ENCODE measurements around the gene CDH2.

The CDH2 gene

DNA sequence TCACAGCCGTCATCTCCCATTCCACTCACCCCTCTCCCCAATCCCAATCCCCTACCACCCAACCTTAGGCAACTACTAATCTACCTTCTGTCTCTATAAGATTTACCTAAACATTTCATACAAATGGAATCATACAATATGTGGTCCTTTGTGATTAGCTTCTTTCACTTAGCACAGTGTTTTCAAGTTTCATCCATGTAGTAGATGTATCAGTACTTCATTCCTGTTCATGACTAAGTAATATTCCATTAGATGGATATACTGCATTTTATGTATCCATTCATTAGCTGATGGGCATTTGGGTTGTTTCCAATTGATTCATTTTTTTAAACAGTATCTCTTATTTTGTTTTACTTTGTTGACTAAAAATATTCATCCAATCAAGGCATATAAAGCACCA, 109.6 kb downstream of the CDH2 start:
- Mint-ChIP-seq H3K27me3 (no peaks in the 10 kb centered on the region), H3K36me3 (ENCODE audit: low read depth) (no peaks in the 10 kb centered on the region), H3K27ac (no peak overlapping the region), H3K4me1 (ENCODE audit: low read depth) (no peaks in the 10 kb centered on the region), H3K4me3 (no peak overlapping the region), H3K9me3 (peaks cover 9% of the 10 kb centered on the region)

DNA sequence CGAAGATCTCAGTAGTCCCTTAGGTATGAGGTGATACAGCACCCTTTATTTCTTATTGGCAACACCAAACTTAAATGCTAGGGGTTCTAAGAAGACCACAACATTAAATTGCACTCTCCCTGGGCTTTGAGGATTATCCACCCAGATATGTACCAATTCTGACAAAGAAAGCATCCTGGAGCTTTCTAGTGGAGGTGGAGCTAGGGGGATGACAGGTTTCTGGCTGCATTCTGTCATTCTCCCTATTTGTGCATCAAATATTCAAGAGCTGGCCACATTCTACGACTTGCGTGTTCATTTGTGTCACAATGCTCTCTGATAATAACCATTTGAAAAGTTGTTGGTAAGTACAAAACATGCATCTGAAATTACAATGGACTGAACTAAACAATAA, 111.1 kb downstream of the CDH2 start:
- no peak overlapping the region for H3K27ac Mint-ChIP-seq
- no peaks in the 10 kb centered on the region for H3K27me3 Mint-ChIP-seq
- no peaks in the 10 kb centered on the region for H3K36me3 Mint-ChIP-seq (ENCODE audit: low read depth)
- peaks cover 10% of the 10 kb centered on the region for H3K9me3 Mint-ChIP-seq
- no peaks in the 10 kb centered on the region for H3K4me1 Mint-ChIP-seq (ENCODE audit: low read depth)
- no peak overlapping the region for H3K4me3 Mint-ChIP-seq

DNA sequence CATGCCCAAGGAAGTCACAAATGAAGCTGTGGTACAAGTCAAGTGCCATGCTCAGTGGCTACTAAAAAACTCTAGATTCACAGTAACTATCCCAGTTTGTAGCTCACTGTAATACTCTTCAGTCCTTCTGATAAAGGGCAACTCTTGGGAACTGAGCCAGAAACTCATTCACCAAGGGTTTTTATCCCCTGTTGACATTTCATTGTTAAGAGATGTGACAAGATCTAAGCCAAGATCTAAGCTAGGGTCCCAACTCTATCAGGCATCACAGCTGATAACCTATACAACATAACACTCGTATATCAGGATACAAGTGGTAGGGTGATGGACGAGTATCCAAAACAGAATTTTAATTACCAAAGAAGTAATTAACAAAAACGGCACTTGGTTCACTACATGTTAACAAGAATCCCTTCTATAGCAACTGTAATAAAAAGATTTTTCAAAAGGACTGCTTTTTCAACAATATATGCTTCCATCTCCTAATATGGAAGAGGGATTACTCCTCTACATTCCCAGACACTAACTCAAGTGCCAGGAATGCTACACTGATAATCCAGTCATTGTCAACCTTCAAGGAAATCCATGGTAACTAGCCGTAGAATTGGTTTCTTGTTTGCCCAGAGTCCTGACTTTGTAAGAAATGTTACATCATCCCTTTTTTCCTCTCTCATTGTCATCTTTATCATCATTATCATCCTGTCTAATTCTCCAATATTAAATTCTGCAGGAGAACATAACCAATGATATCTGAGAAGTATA, 111.7 kb downstream of the CDH2 start:
- Mint-ChIP-seq H3K36me3 (ENCODE audit: low read depth) (no peaks in the 10 kb centered on the region), H3K4me1 (ENCODE audit: low read depth) (no peaks in the 10 kb centered on the region), H3K27ac (no peak overlapping the region), H3K9me3 (peaks cover 10% of the 10 kb centered on the region), H3K4me3 (no peak overlapping the region), H3K27me3 (no peaks in the 10 kb centered on the region)

DNA sequence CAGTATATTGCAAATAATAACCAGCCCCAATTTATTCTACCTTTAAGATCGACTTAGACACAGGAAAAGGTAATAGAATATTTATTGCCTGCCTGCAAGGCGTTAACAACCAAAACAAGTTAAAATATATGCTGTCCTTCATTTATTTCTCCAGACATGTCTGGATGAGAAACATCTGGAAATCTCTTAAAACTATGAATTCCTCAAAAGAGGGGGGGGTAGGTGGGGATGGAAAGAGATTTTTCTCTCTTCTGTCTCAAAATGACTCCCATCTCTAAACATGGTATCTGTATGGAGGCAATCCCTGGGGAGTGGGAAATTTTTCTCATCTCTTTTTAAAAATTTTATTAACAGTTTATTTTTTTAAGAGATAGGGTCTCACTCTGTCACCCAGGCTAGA, 113.0 kb downstream of the CDH2 start:
- H3K27me3 Mint-ChIP-seq, result no peaks in the 10 kb centered on the region
- peaks cover 10% of the 10 kb centered on the region for H3K9me3 Mint-ChIP-seq
- H3K4me3 Mint-ChIP-seq, result no peak overlapping the region
- no peaks in the 10 kb centered on the region for H3K36me3 Mint-ChIP-seq (ENCODE audit: low read depth)
- H3K27ac Mint-ChIP-seq, result no peak overlapping the region
- H3K4me1 Mint-ChIP-seq (ENCODE audit: low read depth), result no peaks in the 10 kb centered on the region

DNA sequence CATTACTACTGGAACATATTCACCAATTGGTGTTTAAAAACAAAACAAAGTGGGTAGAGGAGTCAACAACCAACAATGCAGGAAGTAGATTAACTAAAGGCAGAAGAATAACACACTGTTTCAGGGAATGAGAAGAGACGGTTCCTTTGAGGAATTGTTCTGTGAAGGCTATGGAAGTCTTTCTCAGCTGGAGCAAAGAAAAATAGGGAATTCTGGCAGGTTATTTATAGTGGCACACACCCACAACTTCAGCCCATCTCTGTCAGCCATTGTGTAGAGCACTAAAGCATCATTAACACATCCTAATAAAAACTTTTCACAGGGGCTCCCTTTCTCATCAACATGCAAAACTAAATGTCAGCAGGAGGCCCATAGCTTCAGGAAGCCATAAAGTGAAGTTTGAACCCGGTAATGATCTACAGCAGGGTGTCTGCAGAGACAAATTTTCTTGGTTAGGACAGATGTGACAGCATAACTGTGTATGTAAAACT, 113.6 kb downstream of the CDH2 start:
- H3K4me3 Mint-ChIP-seq, result no peak overlapping the region
- peaks cover 10% of the 10 kb centered on the region for H3K9me3 Mint-ChIP-seq
- no peak overlapping the region for H3K27ac Mint-ChIP-seq
- no peaks in the 10 kb centered on the region for H3K27me3 Mint-ChIP-seq
- H3K36me3 Mint-ChIP-seq (ENCODE audit: low read depth), result no peaks in the 10 kb centered on the region
- no peaks in the 10 kb centered on the region for H3K4me1 Mint-ChIP-seq (ENCODE audit: low read depth)

DNA sequence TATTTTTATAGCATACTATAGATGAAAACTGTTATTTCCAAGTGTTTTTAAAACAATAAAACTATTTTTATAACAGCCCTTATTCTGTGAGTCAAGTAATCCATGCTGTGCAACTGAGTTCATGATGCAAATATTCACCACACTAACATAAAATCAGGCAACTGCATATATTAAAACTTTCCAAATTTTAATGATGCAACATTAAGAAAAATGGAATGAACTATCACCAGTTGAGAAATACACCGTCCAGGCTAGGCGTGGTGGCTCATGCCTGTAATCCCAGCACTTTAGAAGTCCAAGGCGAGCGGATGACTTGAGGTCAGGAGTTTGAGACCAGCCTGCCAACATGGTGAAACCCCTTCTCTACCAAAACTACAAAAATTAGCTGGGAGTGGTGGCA, 114.5 kb downstream of the CDH2 start:
- H3K4me1 Mint-ChIP-seq (ENCODE audit: low read depth), result no peaks in the 10 kb centered on the region
- no peaks in the 10 kb centered on the region for H3K36me3 Mint-ChIP-seq (ENCODE audit: low read depth)
- H3K4me3 Mint-ChIP-seq, result no peak overlapping the region
- peaks cover 10% of the 10 kb centered on the region for H3K9me3 Mint-ChIP-seq
- H3K27me3 Mint-ChIP-seq, result no peaks in the 10 kb centered on the region
- H3K27ac Mint-ChIP-seq, result no peak overlapping the region

DNA sequence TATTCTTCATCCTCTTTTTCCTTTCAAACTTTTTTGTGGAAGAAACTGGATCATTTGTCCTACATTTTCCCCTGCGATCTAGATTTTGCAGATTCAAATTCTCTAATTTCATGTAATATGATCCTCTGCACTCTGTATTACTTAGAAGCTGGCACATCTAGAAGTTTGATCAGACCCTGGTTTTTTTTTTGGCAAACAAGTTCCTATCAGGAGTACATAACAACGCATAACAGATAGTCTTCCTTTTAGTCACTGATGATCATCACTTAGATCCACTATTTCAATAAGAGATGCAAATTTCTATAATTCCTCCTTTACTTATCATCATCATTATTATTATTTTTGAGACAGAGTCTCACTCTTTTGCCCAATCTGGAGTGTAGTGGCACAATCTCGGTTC, 117.1 kb downstream of the CDH2 start:
- H3K4me3 Mint-ChIP-seq, result no peak overlapping the region
- peaks cover 10% of the 10 kb centered on the region for H3K9me3 Mint-ChIP-seq
- no peaks in the 10 kb centered on the region for H3K4me1 Mint-ChIP-seq (ENCODE audit: low read depth)

DNA sequence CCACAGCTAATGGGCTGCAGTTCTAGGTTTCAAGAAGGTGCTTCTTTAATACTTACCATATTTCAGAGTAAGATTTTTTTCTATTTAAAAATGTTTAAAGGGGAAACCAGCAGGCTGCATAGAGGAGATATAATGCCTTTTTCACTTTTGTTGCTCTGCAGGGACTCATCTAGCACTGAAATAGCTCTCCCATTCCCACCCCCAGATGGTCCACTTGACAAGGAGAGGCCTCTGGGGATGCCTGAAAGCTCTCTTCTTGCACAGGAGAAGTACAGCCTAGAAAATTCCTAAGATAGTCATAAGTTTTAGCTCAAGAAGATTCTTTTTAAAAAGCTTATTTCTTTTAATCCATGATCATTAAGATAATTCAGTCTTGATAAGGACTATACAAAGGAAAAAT, 126.4 kb downstream of the CDH2 start:
- Mint-ChIP-seq H3K27me3 (no peaks in the 10 kb centered on the region), H3K4me3 (no peak overlapping the region), H3K9me3 (no peaks in the 10 kb centered on the region), H3K36me3 (ENCODE audit: low read depth) (no peaks in the 10 kb centered on the region), H3K4me1 (ENCODE audit: low read depth) (no peaks in the 10 kb centered on the region), H3K27ac (no peak overlapping the region)

More for the DNA sequence above, 117.1 kb downstream of the CDH2 start:
- H3K27ac Mint-ChIP-seq, result no peak overlapping the region
- H3K36me3 Mint-ChIP-seq (ENCODE audit: low read depth), result no peaks in the 10 kb centered on the region
- H3K27me3 Mint-ChIP-seq, result no peaks in the 10 kb centered on the region

DNA sequence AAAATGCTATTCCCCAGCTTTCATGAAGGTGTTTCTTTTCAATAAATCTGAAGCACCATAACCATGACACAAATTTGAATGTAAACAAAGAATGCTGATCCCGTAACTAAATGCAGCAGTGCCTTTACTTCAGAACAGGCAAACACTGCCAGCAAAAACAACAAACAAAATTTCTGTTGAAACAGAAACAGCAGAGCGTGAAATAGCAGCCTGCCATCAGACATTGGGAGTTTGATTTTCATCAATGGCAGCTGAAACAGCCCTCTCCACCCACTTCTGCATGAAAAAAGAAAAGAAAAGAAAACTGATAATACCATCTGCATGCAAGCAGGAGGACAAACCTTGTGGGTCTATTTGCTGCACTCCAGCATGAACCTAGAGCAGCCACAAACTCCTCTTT, 128.3 kb downstream of the CDH2 start:
- H3K36me3 Mint-ChIP-seq (ENCODE audit: low read depth), result no peaks in the 10 kb centered on the region
- H3K27me3 Mint-ChIP-seq, result no peaks in the 10 kb centered on the region
- H3K4me3 Mint-ChIP-seq, result no peak overlapping the region
- no peak overlapping the region for H3K27ac Mint-ChIP-seq
- H3K9me3 Mint-ChIP-seq, result no peaks in the 10 kb centered on the region
- H3K4me1 Mint-ChIP-seq (ENCODE audit: low read depth), result no peaks in the 10 kb centered on the region

DNA sequence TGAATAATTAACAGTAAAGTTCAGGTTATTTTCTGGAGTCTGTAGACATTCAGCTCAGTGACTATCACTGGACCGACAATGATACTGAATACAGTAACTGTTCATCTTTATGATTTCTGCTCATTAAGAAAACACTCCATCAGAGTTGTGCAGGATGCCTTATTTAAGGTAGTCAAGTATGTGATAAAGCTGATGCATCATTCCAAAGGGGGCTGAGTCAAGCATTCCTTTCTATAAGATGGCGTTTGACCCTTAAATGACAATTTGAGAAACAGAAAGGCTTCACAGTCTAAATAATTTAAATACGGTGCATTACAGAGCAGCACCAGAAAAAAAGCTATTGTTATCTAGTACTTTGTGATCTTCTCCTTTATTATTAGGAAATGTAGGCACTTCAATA, 131.1 kb downstream of the CDH2 start:
- Mint-ChIP-seq H3K36me3 (ENCODE audit: low read depth) (no peaks in the 10 kb centered on the region), H3K4me3 (no peak overlapping the region), H3K27ac (no peak overlapping the region), H3K9me3 (no peaks in the 10 kb centered on the region), H3K27me3 (no peaks in the 10 kb centered on the region), H3K4me1 (ENCODE audit: low read depth) (no peaks in the 10 kb centered on the region)

DNA sequence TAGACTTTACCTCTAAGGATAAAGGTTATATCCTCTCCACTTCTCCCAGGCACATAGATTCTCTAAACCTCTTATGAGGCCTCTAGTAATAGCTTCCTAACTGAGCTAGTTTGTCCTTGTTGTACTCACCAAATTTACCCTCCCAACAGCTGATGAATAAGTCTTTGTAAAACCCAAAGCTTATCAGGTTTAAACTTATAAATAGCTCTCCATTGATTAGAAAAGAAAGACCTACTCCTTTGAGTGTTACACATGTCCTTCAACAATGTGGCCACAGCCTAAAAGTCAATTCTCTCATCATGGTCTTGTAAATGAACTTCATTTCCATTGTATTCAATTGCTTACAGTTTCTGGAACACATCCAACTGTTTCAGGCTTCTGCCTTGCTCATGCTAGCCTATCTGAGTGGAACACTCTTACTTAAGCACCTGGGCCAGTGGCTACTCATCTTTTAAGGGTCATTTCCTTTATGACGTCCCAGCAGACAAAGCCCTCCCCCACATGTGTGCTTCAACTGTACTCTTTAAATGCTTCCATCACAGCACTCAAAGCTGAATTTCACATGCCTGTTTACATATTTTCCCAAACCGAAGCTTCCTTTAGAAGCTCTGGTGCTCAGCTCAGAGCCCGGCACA, 131.6 kb downstream of the CDH2 start:
- Mint-ChIP-seq H3K9me3 (no peaks in the 10 kb centered on the region), H3K36me3 (ENCODE audit: low read depth) (no peaks in the 10 kb centered on the region), H3K4me3 (no peak overlapping the region), H3K27me3 (no peaks in the 10 kb centered on the region), H3K4me1 (ENCODE audit: low read depth) (no peaks in the 10 kb centered on the region), H3K27ac (no peak overlapping the region)

DNA sequence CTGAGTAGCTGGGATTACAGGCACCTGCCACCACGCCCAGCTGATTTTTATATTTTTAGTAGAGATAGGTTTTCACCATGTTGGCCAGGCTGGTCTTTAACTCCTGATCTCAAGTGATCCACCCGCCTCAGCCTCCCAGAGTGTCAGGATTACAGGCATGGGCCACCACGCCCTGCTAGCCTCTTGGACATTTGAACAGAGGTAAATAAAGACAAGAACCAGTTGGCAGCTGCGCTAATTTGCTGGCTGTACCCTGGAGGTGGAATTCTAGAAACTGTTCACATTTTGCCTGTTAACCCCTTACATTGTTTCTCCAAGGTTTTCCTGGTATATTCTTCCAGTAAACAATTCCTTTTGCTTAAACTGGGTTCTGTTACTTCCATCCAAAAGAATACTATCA, 132.9 kb downstream of the CDH2 start:
- Mint-ChIP-seq H3K27me3 (no peaks in the 10 kb centered on the region), H3K36me3 (ENCODE audit: low read depth) (no peaks in the 10 kb centered on the region), H3K4me3 (no peak overlapping the region), H3K9me3 (no peaks in the 10 kb centered on the region), H3K27ac (no peak overlapping the region), H3K4me1 (ENCODE audit: low read depth) (no peaks in the 10 kb centered on the region)

DNA sequence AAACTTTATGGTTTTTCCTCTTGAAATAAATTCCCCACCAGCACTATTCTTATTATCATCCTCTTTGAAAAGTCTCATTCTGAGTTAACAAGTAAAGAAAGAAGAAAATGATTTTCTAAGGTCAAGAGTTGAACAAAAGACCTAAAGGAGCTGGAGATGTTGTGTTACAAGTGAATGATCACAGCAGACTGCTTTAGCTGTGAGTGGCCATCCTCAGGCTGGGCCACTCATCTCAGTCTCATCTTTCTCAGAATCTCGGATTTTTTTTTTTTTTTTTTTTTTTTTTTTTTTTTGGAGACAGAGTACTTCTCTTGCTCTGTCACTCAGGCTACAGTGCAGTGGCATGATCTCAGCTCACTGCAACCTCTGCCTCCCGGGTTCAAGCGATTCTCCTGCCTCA, 133.3 kb downstream of the CDH2 start:
- no peaks in the 10 kb centered on the region for H3K27me3 Mint-ChIP-seq
- no peak overlapping the region for H3K27ac Mint-ChIP-seq
- no peaks in the 10 kb centered on the region for H3K9me3 Mint-ChIP-seq
- H3K4me1 Mint-ChIP-seq (ENCODE audit: low read depth), result no peaks in the 10 kb centered on the region
- H3K36me3 Mint-ChIP-seq (ENCODE audit: low read depth), result no peaks in the 10 kb centered on the region
- no peak overlapping the region for H3K4me3 Mint-ChIP-seq

DNA sequence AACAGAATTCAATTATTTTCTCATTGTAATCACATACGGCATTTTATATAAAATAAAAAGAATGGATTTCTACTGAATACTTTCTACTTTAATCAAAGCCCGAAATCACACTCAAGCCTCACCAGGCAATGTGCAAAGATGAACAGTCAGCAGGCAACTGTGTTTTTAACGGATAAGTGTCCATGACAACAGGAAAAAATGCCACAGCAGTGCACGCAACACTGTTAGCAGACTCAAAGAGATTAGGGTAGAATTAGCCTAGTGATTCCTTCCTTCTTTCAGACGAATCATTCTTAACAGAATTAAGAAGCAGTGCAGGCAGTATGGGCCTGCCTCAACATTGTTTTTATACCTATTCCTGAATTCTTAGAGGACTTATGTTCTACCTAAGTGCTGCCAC, 135.6 kb downstream of the CDH2 start:
- H3K27me3 Mint-ChIP-seq, result no peaks in the 10 kb centered on the region
- H3K4me3 Mint-ChIP-seq, result no peak overlapping the region
- no peaks in the 10 kb centered on the region for H3K36me3 Mint-ChIP-seq (ENCODE audit: low read depth)
- H3K9me3 Mint-ChIP-seq, result peaks cover 4% of the 10 kb centered on the region
- no peaks in the 10 kb centered on the region for H3K4me1 Mint-ChIP-seq (ENCODE audit: low read depth)
- H3K27ac Mint-ChIP-seq, result no peak overlapping the region

DNA sequence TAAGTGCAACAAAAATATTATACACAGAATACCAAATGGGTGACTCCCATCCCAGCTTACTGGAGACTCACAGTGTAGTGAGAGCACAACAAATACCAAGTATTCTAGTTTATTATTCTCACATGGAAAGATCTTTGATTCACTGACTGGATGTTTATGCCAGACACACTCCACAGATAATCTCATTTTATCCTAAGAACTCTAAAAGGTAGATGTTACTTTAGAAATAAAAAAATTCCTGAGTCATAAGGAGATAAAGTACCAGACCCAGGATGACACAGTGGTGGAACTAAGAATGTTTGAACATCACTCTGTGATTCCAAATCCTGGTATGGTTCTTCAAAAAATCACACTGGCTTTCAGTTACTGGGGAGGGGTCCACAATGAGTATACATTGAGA, 136.2 kb downstream of the CDH2 start:
- H3K36me3 Mint-ChIP-seq (ENCODE audit: low read depth), result no peaks in the 10 kb centered on the region
- no peaks in the 10 kb centered on the region for H3K4me1 Mint-ChIP-seq (ENCODE audit: low read depth)
- peaks cover 4% of the 10 kb centered on the region for H3K9me3 Mint-ChIP-seq
- no peak overlapping the region for H3K27ac Mint-ChIP-seq
- no peaks in the 10 kb centered on the region for H3K27me3 Mint-ChIP-seq
- no peak overlapping the region for H3K4me3 Mint-ChIP-seq

DNA sequence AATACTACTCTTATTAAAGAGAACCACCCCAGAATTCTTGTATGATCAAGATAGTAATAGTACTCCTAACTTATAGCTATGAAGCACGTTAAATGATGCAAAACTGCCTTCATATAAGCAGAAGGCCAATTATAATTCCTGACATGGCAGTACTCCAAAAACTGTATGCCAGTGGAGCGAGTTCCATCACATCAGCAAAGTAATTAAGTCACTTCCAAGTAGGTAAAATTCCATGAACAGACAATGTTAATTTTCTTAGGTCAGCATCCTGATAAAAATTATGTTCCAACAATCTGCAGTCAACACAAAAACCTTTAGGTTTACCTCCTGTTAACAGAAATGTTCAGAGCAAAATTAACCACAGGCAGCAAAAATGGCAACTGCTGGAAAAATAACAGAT, 136.7 kb downstream of the CDH2 start:
- Mint-ChIP-seq H3K36me3 (ENCODE audit: low read depth) (no peaks in the 10 kb centered on the region), H3K4me1 (ENCODE audit: low read depth) (no peaks in the 10 kb centered on the region)

More for the DNA sequence above, 136.7 kb downstream of the CDH2 start:
- no peak overlapping the region for H3K4me3 Mint-ChIP-seq
- no peak overlapping the region for H3K27ac Mint-ChIP-seq
- no peaks in the 10 kb centered on the region for H3K27me3 Mint-ChIP-seq
- peaks cover 4% of the 10 kb centered on the region for H3K9me3 Mint-ChIP-seq
